Measurements from ENCODE around the gene NACC1.

NACC1 gene

DNA sequence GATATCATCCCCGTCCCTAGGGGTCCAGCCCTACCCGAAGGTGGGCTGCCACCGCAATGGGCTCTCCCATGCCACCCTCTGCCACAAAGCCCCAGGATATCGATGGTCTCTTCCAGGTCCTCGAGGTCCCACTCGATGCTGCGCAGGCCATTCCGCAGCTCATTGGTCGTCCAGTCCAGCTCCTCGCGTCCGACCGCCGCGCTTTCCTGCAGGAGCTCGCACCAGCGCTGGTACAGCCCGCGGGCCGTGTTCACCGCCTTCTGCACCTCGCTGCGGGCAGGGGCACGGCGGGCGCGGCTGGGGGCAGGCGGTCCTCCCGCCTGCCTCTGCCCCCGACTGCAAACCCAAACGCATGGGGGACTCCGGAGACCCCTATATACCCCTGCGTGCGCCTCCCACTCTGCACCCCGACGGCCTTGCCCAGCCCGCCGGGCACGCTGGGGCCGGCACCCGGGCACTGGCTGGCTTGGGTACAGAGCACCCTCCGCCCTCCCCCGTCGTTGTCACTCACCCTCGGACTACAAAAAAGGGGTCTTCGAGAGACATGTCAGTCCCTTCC lies 31.6 kb downstream of the NACC1 start:
- H3K9ac ChIP-seq (ENCODE audit: low read depth, low read length): peak overlapping the region; percentile 87
- peak overlapping the region; percentile 100 for H3K4me2 ChIP-seq (ENCODE audit: insufficient read depth, low read length)
- peak overlapping the region; percentile 74 for H2AFZ ChIP-seq (ENCODE audit: low read depth, low read length)
- TF ChIP-seq, protein P1, sequence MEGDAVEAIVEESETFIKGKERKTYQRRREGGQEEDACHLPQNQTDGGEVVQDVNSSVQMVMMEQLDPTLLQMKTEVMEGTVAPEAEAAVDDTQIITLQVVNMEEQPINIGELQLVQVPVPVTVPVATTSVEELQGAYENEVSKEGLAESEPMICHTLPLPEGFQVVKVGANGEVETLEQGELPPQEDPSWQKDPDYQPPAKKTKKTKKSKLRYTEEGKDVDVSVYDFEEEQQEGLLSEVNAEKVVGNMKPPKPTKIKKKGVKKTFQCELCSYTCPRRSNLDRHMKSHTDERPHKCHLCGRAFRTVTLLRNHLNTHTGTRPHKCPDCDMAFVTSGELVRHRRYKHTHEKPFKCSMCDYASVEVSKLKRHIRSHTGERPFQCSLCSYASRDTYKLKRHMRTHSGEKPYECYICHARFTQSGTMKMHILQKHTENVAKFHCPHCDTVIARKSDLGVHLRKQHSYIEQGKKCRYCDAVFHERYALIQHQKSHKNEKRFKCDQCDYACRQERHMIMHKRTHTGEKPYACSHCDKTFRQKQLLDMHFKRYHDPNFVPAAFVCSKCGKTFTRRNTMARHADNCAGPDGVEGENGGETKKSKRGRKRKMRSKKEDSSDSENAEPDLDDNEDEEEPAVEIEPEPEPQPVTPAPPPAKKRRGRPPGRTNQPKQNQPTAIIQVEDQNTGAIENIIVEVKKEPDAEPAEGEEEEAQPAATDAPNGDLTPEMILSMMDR (IDR thresholded peaks at IDR 0.05; ENCODE audit: borderline replicate concordance, extremely low read depth, low read length, poor library complexity, severe bottlenecking): no peak
- no peak for TF ChIP-seq EZH2 (IDR thresholded peaks at IDR 0.05; ENCODE audit: borderline replicate concordance, low read depth, low read length, severe bottlenecking)
- H3K9me3 ChIP-seq (ENCODE audit: insufficient read depth, low read length, severe bottlenecking): no peaks in the 10 kb centered on the region
- DNase-seq (peak; percentile 43), ATAC-seq (ENCODE audit: insufficient read depth, low read depth) (peak; percentile 4)
- peaks cover 33% of the 10 kb centered on the region for H3K79me2 ChIP-seq (ENCODE audit: insufficient read depth, low read length)
- H3K27me3 ChIP-seq (ENCODE audit: insufficient read depth, low read length, poor library complexity): peaks cover 16% of the 10 kb centered on the region
- H3K27ac ChIP-seq (ENCODE audit: low read length): peak overlapping the region; percentile 74
- H4K20me1 ChIP-seq (ENCODE audit: insufficient read depth, low read length): peaks cover 19% of the 10 kb centered on the region
- H3K4me3 ChIP-seq (ENCODE audit: low read depth in 1 of 2, low read length in 2 of 2): peak overlapping the region; percentile 54 to 68
- peaks cover 45% of the 10 kb centered on the region for H3K4me1 ChIP-seq (ENCODE audit: insufficient read depth, low read length)
- H3K36me3 ChIP-seq (ENCODE audit: insufficient read depth, low read length): peaks cover 18% of the 10 kb centered on the region

DNA sequence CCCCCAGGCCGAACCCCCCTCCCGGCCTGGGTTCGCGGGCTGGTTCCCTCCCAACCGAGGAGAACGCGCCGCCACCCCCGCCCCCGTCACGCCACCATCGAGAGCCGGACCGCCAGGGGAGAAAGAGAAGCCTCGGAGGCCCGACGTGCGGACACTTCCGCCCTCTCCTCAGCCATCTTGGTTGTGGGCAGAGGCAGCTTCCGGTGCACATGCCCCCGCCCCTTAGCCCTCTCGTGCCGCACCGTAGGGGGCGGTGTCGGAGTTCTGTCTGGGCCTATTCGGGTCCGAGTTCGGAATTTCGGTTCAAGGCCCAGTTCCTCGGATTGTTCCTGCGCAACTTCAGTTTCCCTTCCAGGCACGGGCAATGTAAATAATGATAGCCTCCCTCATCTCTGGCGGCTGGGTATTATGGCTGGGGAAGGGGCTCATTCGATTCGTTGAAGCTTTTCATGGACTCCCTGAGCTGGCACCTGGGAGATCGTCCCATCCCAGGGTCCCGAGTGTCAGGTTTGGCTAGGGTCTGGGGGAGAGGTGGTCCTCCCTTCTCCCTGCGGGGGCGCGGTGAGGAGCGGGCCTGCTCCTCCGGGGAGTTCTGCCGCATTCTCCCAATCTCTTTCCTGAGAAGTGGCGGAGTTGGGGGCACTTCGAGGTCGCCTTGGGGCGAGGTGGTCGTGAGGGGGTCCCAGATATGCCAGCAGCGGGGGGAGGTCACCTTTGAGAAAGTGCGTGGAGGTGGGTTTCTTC lies 32.3 kb downstream of the NACC1 start, which contains the start of the genes IER2 and STX10:
TSS of gene IER2 (plus strand) at position 225 of the 744 bp plus-strand sequence. CDS start 2,776 bp downstream, outside the sequence.
TSS of gene STX10 (minus strand) at position 189 of the 744 bp plus-strand sequence. CDS start 202 bp downstream, outside the sequence.
- H2AFZ ChIP-seq (ENCODE audit: low read depth, low read length): peak within 1 kb of the TSS; percentile 74
- H3K4me3 ChIP-seq (ENCODE audit: low read depth in 1 of 2, low read length in 2 of 2): peak within 1 kb of the TSS; percentile 54 to 68
- peak within 1 kb of the TSS; percentile 79 for H3K27ac ChIP-seq (ENCODE audit: low read length)
- H3K4me1 ChIP-seq (ENCODE audit: insufficient read depth, low read length): peaks cover 52% of the 10 kb centered on the region
- H3K79me2 ChIP-seq (ENCODE audit: insufficient read depth, low read length): peaks cover 33% of the 10 kb centered on the region
- peaks cover 16% of the 10 kb centered on the region for H3K27me3 ChIP-seq (ENCODE audit: insufficient read depth, low read length, poor library complexity)
- peak; percentile 93 for DNase-seq
- ATAC-seq (ENCODE audit: insufficient read depth, low read depth): peak; percentile 67
- TF ChIP-seq, protein P1 (IDR thresholded peaks at IDR 0.05; ENCODE audit: borderline replicate concordance, extremely low read depth, low read length, poor library complexity, severe bottlenecking): peak; percentile 76
- TF ChIP-seq EZH2 (IDR thresholded peaks at IDR 0.05; ENCODE audit: borderline replicate concordance, low read depth, low read length, severe bottlenecking): no peak
- peaks cover 25% of the 10 kb centered on the region for H4K20me1 ChIP-seq (ENCODE audit: insufficient read depth, low read length)
- no peaks in the 10 kb centered on the region for H3K9me3 ChIP-seq (ENCODE audit: insufficient read depth, low read length, severe bottlenecking)
- peak within 1 kb of the TSS; percentile 100 for H3K4me2 ChIP-seq (ENCODE audit: insufficient read depth, low read length)
- peaks cover 13% of the 10 kb centered on the region for H3K36me3 ChIP-seq (ENCODE audit: insufficient read depth, low read length)
- peak within 1 kb of the TSS; percentile 87 for H3K9ac ChIP-seq (ENCODE audit: low read depth, low read length)

DNA sequence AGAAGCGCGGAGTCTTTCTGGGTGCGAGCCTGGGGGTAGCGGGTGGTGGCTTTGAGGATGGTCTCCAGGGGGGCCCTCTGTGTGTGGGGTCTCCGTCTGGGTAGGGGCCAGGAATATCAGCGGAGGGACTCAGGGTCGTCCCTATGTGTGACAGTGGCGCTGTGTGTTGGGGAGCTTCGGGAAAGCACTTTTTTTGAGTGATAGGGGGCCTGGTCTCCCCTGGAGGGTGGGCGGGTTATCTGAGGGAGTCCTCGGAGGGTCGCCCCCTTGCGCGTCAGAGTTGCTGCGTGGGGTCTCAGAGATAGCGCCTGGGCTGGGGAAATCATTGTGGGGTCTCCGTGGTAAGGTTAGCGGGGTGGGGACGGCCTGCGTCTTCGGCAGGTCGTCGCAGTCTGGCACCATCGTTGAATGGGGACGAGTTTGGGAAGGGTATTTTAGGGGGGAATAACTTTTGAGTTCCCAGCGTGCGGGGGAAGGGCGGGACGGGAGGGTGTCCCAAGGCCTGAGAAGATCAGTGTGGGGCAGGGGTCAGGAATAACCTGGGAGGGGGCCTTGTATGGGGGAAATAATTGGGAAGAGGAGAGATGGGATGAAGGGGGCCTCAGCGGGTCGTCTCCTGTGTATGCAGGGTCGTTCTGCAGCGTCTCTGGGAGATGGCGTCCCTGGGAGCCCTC lies 33.0 kb downstream of the NACC1 start:
- peak overlapping the region; percentile 100 for H3K4me2 ChIP-seq (ENCODE audit: insufficient read depth, low read length)
- peak overlapping the region; percentile 60 for H2AFZ ChIP-seq (ENCODE audit: low read depth, low read length)

More for the DNA sequence above, 33.0 kb downstream of the NACC1 start:
- peaks cover 27% of the 10 kb centered on the region for H4K20me1 ChIP-seq (ENCODE audit: insufficient read depth, low read length)
- peak overlapping the region; percentile 79 for H3K27ac ChIP-seq (ENCODE audit: low read length)
- H3K79me2 ChIP-seq (ENCODE audit: insufficient read depth, low read length): peaks cover 33% of the 10 kb centered on the region
- no peaks in the 10 kb centered on the region for H3K9me3 ChIP-seq (ENCODE audit: insufficient read depth, low read length, severe bottlenecking)
- ATAC-seq (ENCODE audit: insufficient read depth, low read depth) (peak; percentile 20), DNase-seq (peak; percentile 54)
- peaks cover 11% of the 10 kb centered on the region; the same call in 1 of the 2 replicates for H3K36me3 ChIP-seq (ENCODE audit: insufficient read depth, low read length)
- H3K9ac ChIP-seq (ENCODE audit: low read depth, low read length): peak overlapping the region; percentile 87
- peaks cover 16% of the 10 kb centered on the region for H3K27me3 ChIP-seq (ENCODE audit: insufficient read depth, low read length, poor library complexity)
- H3K4me3 ChIP-seq (ENCODE audit: low read depth in 1 of 2, low read length in 2 of 2): peak overlapping the region; percentile 54 to 68
- peaks cover 59% of the 10 kb centered on the region for H3K4me1 ChIP-seq (ENCODE audit: insufficient read depth, low read length)
- TF ChIP-seq, protein P1 (IDR thresholded peaks at IDR 0.05; ENCODE audit: borderline replicate concordance, extremely low read depth, low read length, poor library complexity, severe bottlenecking): no peak
- no peak for TF ChIP-seq EZH2 (IDR thresholded peaks at IDR 0.05; ENCODE audit: borderline replicate concordance, low read depth, low read length, severe bottlenecking)

All from DND-41 (cell line).